Measurements from ENCODE around the gene HJURP.

DNA sequence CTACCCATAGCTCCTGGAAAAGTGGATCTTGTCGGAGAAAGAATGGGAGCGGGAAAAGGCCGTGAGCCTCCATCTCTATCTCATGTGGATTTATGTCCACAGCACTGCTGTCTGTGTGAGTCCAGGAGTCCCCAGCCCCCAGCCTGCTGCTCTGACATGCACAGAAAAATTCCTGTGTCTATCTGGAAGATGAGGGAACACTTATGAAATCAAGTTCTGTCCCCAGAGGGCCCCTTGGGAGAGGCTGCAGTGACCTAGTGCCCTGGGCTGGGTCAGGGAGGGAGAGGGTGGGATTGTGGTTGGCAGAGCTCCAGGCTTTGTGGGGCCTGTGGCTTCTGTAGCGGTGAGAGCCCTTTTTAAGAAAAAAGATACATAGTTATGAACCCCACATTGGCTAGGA lies 37.6 kb downstream of the HJURP start:
- TF ChIP-seq, protein P1, sequence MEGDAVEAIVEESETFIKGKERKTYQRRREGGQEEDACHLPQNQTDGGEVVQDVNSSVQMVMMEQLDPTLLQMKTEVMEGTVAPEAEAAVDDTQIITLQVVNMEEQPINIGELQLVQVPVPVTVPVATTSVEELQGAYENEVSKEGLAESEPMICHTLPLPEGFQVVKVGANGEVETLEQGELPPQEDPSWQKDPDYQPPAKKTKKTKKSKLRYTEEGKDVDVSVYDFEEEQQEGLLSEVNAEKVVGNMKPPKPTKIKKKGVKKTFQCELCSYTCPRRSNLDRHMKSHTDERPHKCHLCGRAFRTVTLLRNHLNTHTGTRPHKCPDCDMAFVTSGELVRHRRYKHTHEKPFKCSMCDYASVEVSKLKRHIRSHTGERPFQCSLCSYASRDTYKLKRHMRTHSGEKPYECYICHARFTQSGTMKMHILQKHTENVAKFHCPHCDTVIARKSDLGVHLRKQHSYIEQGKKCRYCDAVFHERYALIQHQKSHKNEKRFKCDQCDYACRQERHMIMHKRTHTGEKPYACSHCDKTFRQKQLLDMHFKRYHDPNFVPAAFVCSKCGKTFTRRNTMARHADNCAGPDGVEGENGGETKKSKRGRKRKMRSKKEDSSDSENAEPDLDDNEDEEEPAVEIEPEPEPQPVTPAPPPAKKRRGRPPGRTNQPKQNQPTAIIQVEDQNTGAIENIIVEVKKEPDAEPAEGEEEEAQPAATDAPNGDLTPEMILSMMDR (IDR thresholded peaks at IDR 0.05), result no peak
- no peak for TF ChIP-seq ZFX (IDR thresholded peaks at IDR 0.05; ENCODE audit: borderline replicate concordance)
